SK-N-SH treated with all-trans-retinoic acid at 6 μM for 48 hours (cell line): Measurements from ENCODE around the gene CHRNA3.

Source experiments
- ATAC-seq: fragments of 200-7000 bp; cut with Tn5 transposase; 3 replicates; pipeline ENCODE4 v1.9.1; 2020; ENCODE audit warnings: mild to moderate bottlenecking, moderate library complexity
- ARNTL ChIP-seq: fragments of 450-650 bp; formaldehyde crosslinking; IDR thresholded peaks from 2 replicates; pipeline ENCODE4 v1.5.0; 2020; ENCODE audit warnings: low read depth, mild to moderate bottlenecking, moderate library complexity, borderline replicate concordance
- BACH2 ChIP-seq: fragments of 250-450 bp; sonication (Bioruptor Pico); IDR thresholded peaks from 2 replicates; pipeline ENCODE4 v1.9.0; 2021; ENCODE audit warnings: mild to moderate bottlenecking, borderline replicate concordance
- CSDC2 ChIP-seq: fragments of 250-450 bp; sonication (Bioruptor Pico); IDR thresholded peaks from 2 replicates; pipeline ENCODE4 v1.5.0; 2020; ENCODE audit warnings: mild to moderate bottlenecking, moderate library complexity
- ESRRG ChIP-seq: fragments of 250-450 bp; sonication (Bioruptor Pico); IDR thresholded peaks from 2 replicates; pipeline ENCODE4 v1.6.1; 2021; ENCODE audit warnings: mild to moderate bottlenecking
- GLIS3 ChIP-seq: fragments of 250-450 bp; sonication (Bioruptor Pico); IDR thresholded peaks from 2 replicates; pipeline ENCODE4 v1.5.0; 2020; ENCODE audit warnings: mild to moderate bottlenecking, moderate library complexity
- ISL1 ChIP-seq: fragments of 250-450 bp; sonication (Bioruptor Pico); IDR thresholded peaks from 2 replicates; pipeline ENCODE4 v2.1.2; 2022; ENCODE audit warnings: mild to moderate bottlenecking, moderate library complexity
- OSR1 ChIP-seq: fragments of 250-450 bp; sonication (Bioruptor Pico); IDR thresholded peaks from 2 replicates; pipeline ENCODE4 v1.8.0; 2022; ENCODE audit warnings: moderate library complexity, mild to moderate bottlenecking, inconsistent platforms
- PPARA ChIP-seq: fragments of 250-450 bp; sonication (Bioruptor Pico); IDR thresholded peaks from 2 replicates; pipeline ENCODE4 v1.5.0; 2020; ENCODE audit warnings: mild to moderate bottlenecking, borderline replicate concordance
- RARB ChIP-seq: fragments of 250-450 bp; sonication (Bioruptor Pico); IDR thresholded peaks from 2 replicates; pipeline ENCODE4 v1.8.0; 2021; ENCODE audit warnings: mild to moderate bottlenecking, moderate library complexity
- SNAI2 ChIP-seq: fragments of 250-450 bp; sonication (Bioruptor Pico); IDR thresholded peaks from 2 replicates; pipeline ENCODE4 v1.5.0; 2020; ENCODE audit warnings: mild to moderate bottlenecking, moderate library complexity
- TOX ChIP-seq: fragments of 250-450 bp; sonication (Bioruptor Pico); IDR thresholded peaks from 2 replicates; pipeline ENCODE4 v1.8.0; 2021; ENCODE audit warnings: mild to moderate bottlenecking, moderate library complexity, borderline replicate concordance
- ZC3H10 ChIP-seq: fragments of 250-450 bp; sonication (Bioruptor Pico); IDR thresholded peaks from 2 replicates; pipeline ENCODE4 v1.5.1; 2021; ENCODE audit warnings: mild to moderate bottlenecking, moderate library complexity
- ZFP3 ChIP-seq: fragments of 250-450 bp; sonication (Bioruptor Pico); IDR thresholded peaks from 2 replicates; pipeline ENCODE4 v1.5.0; 2020; ENCODE audit warnings: mild to moderate bottlenecking, moderate library complexity
- ZFP30 ChIP-seq: fragments of 450-650 bp; formaldehyde crosslinking; IDR thresholded peaks from 2 replicates; pipeline ENCODE4 v1.5.0; 2022; ENCODE audit warnings: mild to moderate bottlenecking, moderate library complexity
- ZNF70 ChIP-seq: fragments of 450-650 bp; formaldehyde crosslinking; IDR thresholded peaks from 2 replicates; pipeline ENCODE4 v1.5.0; 2020; ENCODE audit warnings: mild to moderate bottlenecking, moderate library complexity
- ZNF8 ChIP-seq: fragments of 450-650 bp; formaldehyde crosslinking; IDR thresholded peaks from 2 replicates; pipeline ENCODE4 v1.5.0; 2020; ENCODE audit warnings: mild to moderate bottlenecking, moderate library complexity
- TF ChIP-seq, protein P1 (sequence below): fragments of 250-450 bp; sonication (Bioruptor Pico); IDR thresholded peaks from 2 replicates; pipeline ENCODE4 v1.5.0; 2020; ENCODE audit warnings: mild to moderate bottlenecking, moderate library complexity
- TF ChIP-seq, protein P2 (sequence below): fragments of 250-450 bp; sonication (Bioruptor Pico); IDR thresholded peaks from 2 replicates; pipeline ENCODE4 v1.8.0; 2020; ENCODE audit warnings: mild to moderate bottlenecking, moderate library complexity, borderline replicate concordance
- TF ChIP-seq, protein P3 (sequence below): fragments of 250-450 bp; sonication (Bioruptor Pico); IDR thresholded peaks from 2 replicates; pipeline ENCODE4 v1.5.1; 2020; ENCODE audit warnings: low read depth, mild to moderate bottlenecking, moderate library complexity
- TF ChIP-seq, protein P4 (sequence below): fragments of 250-450 bp; sonication (Bioruptor Pico); IDR thresholded peaks from 2 replicates; pipeline ENCODE4 v1.8.0; 2021; ENCODE audit warnings: low read depth, mild to moderate bottlenecking, moderate library complexity, borderline replicate concordance
- TF ChIP-seq, protein P5 (sequence below): fragments of 250-450 bp; sonication (Bioruptor Pico); IDR thresholded peaks from 2 replicates; pipeline ENCODE4 v1.5.1; 2021; ENCODE audit warnings: mild to moderate bottlenecking, moderate library complexity

CHRNA3 gene

DNA sequence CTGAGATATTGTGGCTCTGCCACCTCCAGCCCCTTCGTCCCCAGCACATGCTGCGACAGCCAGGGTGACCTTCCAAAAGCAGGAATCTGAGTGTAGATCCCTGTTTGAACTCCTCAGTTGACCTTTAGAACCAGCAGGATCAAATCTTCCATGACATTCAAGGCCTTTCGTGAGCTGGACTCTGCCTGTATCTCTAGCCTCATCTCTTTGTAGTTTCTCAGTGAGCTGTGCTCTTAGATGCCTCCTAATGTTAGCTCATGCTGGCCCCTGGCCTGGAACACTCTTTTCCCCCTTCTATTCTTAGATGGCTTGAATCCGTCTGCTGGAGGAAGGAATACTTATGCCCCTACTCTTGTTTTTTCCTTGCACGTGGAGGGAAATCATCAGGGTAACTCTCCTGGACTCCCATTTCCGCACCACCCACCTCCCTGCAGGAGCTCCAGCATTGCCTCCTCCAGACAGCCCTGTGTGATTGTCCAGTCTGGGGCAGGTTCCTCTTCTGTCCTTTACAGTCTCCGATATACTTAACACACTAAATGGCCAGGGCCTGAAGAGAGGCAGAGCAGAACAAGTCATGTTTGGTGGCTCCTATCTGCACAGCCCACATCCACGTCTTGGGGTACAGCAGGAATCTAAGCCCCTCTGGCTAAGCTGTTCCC lies 46.9 kb upstream of the CHRNA3 start:
- no peak for ATAC-seq
- TF ChIP-seq TOX (CRISPR knock-in tag), result no peak
- TF ChIP-seq GLIS3 (CRISPR knock-in tag), result no peak
- TF ChIP-seq, protein P1, sequence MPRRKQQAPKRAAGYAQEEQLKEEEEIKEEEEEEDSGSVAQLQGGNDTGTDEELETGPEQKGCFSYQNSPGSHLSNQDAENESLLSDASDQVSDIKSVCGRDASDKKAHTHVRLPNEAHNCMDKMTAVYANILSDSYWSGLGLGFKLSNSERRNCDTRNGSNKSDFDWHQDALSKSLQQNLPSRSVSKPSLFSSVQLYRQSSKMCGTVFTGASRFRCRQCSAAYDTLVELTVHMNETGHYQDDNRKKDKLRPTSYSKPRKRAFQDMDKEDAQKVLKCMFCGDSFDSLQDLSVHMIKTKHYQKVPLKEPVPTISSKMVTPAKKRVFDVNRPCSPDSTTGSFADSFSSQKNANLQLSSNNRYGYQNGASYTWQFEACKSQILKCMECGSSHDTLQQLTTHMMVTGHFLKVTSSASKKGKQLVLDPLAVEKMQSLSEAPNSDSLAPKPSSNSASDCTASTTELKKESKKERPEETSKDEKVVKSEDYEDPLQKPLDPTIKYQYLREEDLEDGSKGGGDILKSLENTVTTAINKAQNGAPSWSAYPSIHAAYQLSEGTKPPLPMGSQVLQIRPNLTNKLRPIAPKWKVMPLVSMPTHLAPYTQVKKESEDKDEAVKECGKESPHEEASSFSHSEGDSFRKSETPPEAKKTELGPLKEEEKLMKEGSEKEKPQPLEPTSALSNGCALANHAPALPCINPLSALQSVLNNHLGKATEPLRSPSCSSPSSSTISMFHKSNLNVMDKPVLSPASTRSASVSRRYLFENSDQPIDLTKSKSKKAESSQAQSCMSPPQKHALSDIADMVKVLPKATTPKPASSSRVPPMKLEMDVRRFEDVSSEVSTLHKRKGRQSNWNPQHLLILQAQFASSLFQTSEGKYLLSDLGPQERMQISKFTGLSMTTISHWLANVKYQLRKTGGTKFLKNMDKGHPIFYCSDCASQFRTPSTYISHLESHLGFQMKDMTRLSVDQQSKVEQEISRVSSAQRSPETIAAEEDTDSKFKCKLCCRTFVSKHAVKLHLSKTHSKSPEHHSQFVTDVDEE, result no peak
- TF ChIP-seq, protein P2, sequence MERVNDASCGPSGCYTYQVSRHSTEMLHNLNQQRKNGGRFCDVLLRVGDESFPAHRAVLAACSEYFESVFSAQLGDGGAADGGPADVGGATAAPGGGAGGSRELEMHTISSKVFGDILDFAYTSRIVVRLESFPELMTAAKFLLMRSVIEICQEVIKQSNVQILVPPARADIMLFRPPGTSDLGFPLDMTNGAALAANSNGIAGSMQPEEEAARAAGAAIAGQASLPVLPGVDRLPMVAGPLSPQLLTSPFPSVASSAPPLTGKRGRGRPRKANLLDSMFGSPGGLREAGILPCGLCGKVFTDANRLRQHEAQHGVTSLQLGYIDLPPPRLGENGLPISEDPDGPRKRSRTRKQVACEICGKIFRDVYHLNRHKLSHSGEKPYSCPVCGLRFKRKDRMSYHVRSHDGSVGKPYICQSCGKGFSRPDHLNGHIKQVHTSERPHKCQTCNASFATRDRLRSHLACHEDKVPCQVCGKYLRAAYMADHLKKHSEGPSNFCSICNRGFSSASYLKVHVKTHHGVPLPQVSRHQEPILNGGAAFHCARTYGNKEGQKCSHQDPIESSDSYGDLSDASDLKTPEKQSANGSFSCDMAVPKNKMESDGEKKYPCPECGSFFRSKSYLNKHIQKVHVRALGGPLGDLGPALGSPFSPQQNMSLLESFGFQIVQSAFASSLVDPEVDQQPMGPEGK (CRISPR knock-in tag), result no peak
- TF ChIP-seq ISL1 (CRISPR knock-in tag), result no peak
- TF ChIP-seq CSDC2 (CRISPR knock-in tag), result no peak
- TF ChIP-seq ZNF8, result no peak
- TF ChIP-seq SNAI2 (CRISPR knock-in tag), result no peak
- no peak for TF ChIP-seq ZNF70
- no peak for TF ChIP-seq BACH2
- no peak for TF ChIP-seq PPARA (CRISPR knock-in tag)
- TF ChIP-seq ESRRG (CRISPR knock-in tag), result no peak
- TF ChIP-seq OSR1, result no peak
- TF ChIP-seq RARB (CRISPR knock-in tag), result no peak
- TF ChIP-seq, protein P3, sequence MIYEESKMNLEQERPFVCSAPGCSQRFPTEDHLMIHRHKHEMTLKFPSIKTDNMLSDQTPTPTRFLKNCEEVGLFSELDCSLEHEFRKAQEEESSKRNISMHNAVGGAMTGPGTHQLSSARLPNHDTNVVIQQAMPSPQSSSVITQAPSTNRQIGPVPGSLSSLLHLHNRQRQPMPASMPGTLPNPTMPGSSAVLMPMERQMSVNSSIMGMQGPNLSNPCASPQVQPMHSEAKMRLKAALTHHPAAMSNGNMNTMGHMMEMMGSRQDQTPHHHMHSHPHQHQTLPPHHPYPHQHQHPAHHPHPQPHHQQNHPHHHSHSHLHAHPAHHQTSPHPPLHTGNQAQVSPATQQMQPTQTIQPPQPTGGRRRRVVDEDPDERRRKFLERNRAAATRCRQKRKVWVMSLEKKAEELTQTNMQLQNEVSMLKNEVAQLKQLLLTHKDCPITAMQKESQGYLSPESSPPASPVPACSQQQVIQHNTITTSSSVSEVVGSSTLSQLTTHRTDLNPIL (CRISPR knock-in tag), result no peak
- TF ChIP-seq ZFP3 (CRISPR knock-in tag), result no peak
- no peak for TF ChIP-seq ARNTL (CRISPR knock-in tag)
- no peak for TF ChIP-seq ZFP30 (CRISPR knock-in tag)
- TF ChIP-seq ZC3H10 (CRISPR knock-in tag), result no peak
- TF ChIP-seq, all 23 proteins: peak for 0

DNA sequence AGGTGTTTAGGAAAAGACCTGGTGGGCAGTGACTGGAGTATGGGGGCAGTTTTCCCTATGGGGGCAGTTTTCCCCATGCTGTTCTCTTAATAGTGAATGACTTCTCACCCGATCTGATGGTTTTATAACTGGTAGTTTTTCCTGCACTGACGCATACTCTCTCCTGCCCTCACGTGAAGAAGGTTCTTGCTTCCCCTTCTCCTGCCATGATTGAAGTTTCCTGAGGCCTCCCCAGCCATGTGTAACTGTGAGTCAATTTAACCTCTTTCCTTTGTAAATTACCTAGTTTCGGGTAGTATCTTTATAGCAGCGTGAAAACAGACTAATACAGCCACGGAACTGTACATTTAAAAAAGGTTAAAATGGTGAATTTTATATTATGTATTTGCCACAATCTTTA lies 45.2 kb upstream of the CHRNA3 start:
- ATAC-seq, result no peak
- TF ChIP-seq ZNF8, result no peak
- TF ChIP-seq, protein P4, sequence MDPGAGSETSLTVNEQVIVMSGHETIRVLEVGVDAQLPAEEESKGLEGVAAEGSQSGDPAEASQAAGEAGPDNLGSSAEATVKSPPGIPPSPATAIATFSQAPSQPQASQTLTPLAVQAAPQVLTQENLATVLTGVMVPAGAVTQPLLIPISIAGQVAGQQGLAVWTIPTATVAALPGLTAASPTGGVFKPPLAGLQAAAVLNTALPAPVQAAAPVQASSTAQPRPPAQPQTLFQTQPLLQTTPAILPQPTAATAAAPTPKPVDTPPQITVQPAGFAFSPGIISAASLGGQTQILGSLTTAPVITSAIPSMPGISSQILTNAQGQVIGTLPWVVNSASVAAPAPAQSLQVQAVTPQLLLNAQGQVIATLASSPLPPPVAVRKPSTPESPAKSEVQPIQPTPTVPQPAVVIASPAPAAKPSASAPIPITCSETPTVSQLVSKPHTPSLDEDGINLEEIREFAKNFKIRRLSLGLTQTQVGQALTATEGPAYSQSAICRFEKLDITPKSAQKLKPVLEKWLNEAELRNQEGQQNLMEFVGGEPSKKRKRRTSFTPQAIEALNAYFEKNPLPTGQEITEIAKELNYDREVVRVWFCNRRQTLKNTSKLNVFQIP, result no peak
- no peak for TF ChIP-seq SNAI2 (CRISPR knock-in tag)
- TF ChIP-seq, protein P5, sequence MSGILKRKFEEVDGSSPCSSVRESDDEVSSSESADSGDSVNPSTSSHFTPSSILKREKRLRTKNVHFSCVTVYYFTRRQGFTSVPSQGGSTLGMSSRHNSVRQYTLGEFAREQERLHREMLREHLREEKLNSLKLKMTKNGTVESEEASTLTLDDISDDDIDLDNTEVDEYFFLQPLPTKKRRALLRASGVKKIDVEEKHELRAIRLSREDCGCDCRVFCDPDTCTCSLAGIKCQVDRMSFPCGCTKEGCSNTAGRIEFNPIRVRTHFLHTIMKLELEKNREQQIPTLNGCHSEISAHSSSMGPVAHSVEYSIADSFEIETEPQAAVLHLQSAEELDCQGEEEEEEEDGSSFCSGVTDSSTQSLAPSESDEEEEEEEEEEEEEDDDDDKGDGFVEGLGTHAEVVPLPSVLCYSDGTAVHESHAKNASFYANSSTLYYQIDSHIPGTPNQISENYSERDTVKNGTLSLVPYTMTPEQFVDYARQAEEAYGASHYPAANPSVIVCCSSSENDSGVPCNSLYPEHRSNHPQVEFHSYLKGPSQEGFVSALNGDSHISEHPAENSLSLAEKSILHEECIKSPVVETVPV (CRISPR knock-in tag), result no peak
- no peak for TF ChIP-seq ISL1 (CRISPR knock-in tag)
- no peak for TF ChIP-seq ZFP30 (CRISPR knock-in tag)
- TF ChIP-seq, protein P2 (CRISPR knock-in tag), result no peak
- TF ChIP-seq, protein P3 (CRISPR knock-in tag), result no peak
- TF ChIP-seq ESRRG (CRISPR knock-in tag), result no peak
- no peak for TF ChIP-seq GLIS3 (CRISPR knock-in tag)
- no peak for TF ChIP-seq ZC3H10 (CRISPR knock-in tag)
